A549 (cell line): Measurements from ENCODE around the gene SEC24B. TPM values are rescaled to one million over a fixed set of nuclear protein-coding genes. Genes with fewer than 3 reads are reported as not detected.
A peak's percentile ranks its signal among the peaks of the same experiment; 100 is the strongest.

Source experiments
- BCL3 ChIP-seq: fragments of >200 bp; sonication (Bioruptor Twin); formaldehyde crosslinking; IDR thresholded peaks from 3 replicates; pipeline ENCODE4 v1.6.1; 2016
- BHLHE40 ChIP-seq: IDR thresholded peaks from 2 replicates; pipeline ENCODE4 v1.6.1; 2012; ENCODE audit warnings: low read depth, low read length, inconsistent platforms
- CBX8 ChIP-seq: fragments of 200-600 bp; sonication (generic); IDR thresholded peaks from 2 replicates; pipeline ENCODE4 v1.6.1; 2016
- CEBPB ChIP-seq, 2 experiments: fragments of >200 bp in 1 of 2; sonication (Bioruptor Twin) in 1 of 2; formaldehyde crosslinking in 1 of 2; IDR thresholded peaks; 2 replicates each; pipeline ENCODE4 v1.6.1; 2012 to 2016
- CHD2 ChIP-seq: fragments of 150-350 bp; IDR thresholded peaks from 2 replicates; pipeline ENCODE4 v1.6.1; 2014; ENCODE audit warnings: low read length; ENCODE audit not compliant: partially characterized antibody
- CTCF ChIP-seq: fragments of >200 bp; sonication (Bioruptor Twin); formaldehyde crosslinking; IDR thresholded peaks from 3 replicates; pipeline ENCODE4 v1.5.1; 2016
- EHMT2 ChIP-seq: fragments of 200-600 bp; sonication (generic); IDR thresholded peaks from 2 replicates; pipeline ENCODE4 v1.6.1; 2016; ENCODE audit warnings: antibody characterized with exemption, low read depth, mild to moderate bottlenecking, moderate library complexity
- FOXS1 ChIP-seq: fragments of 250-450 bp; sonication (Bioruptor Pico); IDR thresholded peaks from 2 replicates; pipeline ENCODE4 v1.5.0; 2020; ENCODE audit warnings: mild to moderate bottlenecking, moderate library complexity
- GATA3 ChIP-seq: IDR thresholded peaks from 2 replicates; pipeline ENCODE4 v1.6.1; 2012; ENCODE audit warnings: borderline replicate concordance
- HDAC2 ChIP-seq: fragments of 200-600 bp; sonication (generic); IDR thresholded peaks from 2 replicates; pipeline ENCODE4 v1.6.1; 2016
- HES2 ChIP-seq: fragments of >200 bp; sonication (Bioruptor Twin); formaldehyde crosslinking; IDR thresholded peaks from 2 replicates; pipeline ENCODE4 v1.6.1; 2016
- HEYL ChIP-seq: fragments of 250-450 bp; sonication (Bioruptor Pico); IDR thresholded peaks from 2 replicates; pipeline ENCODE4 v1.8.0; 2021; ENCODE audit warnings: mild to moderate bottlenecking, moderate library complexity
- HMGXB4 ChIP-seq: fragments of 250-450 bp; sonication (Bioruptor Pico); IDR thresholded peaks from 2 replicates; pipeline ENCODE4 v1.5.0; 2021; ENCODE audit warnings: mild to moderate bottlenecking, moderate library complexity, borderline replicate concordance
- HOXA7 ChIP-seq: fragments of 250-450 bp; sonication (Bioruptor Pico); IDR thresholded peaks from 2 replicates; pipeline ENCODE4 v1.5.0; 2020; ENCODE audit warnings: mild to moderate bottlenecking, moderate library complexity
- HOXB13 ChIP-seq: fragments of 250-450 bp; sonication (Bioruptor Pico); IDR thresholded peaks from 2 replicates; pipeline ENCODE4 v1.5.0; 2020; ENCODE audit warnings: low read depth, mild to moderate bottlenecking, moderate library complexity
- KDM1A ChIP-seq: fragments of 200-600 bp; sonication (generic); IDR thresholded peaks from 2 replicates; pipeline ENCODE4 v1.6.1; 2016; ENCODE audit warnings: low read depth, mild to moderate bottlenecking
- KDM5A ChIP-seq: fragments of 200-600 bp; sonication (generic); IDR thresholded peaks from 2 replicates; pipeline ENCODE4 v1.6.1; 2016; ENCODE audit warnings: antibody characterized with exemption, mild to moderate bottlenecking
- MAX ChIP-seq: IDR thresholded peaks from 2 replicates; pipeline ENCODE4 v1.6.1; 2012
- POLR2A ChIP-seq: IDR thresholded peaks from 2 replicates; pipeline ENCODE4 v1.6.1; 2012; ENCODE audit warnings: mild to moderate bottlenecking, low read length
- RARB ChIP-seq: fragments of 250-450 bp; sonication (Bioruptor Pico); IDR thresholded peaks from 2 replicates; pipeline ENCODE4 v1.8.0; 2021; ENCODE audit warnings: mild to moderate bottlenecking, moderate library complexity
- RFX5 ChIP-seq: fragments of 450-650 bp; IDR thresholded peaks from 2 replicates; pipeline ENCODE4 v1.7.1; 2014; ENCODE audit warnings: antibody characterized with exemption, mild to moderate bottlenecking, moderate library complexity
- TFCP2L1 ChIP-seq: fragments of 250-450 bp; sonication (Bioruptor Pico); IDR thresholded peaks from 2 replicates; pipeline ENCODE4 v1.5.0; 2021; ENCODE audit warnings: mild to moderate bottlenecking
- TP53 ChIP-seq: fragments of 250-450 bp; sonication (Bioruptor Pico); IDR thresholded peaks from 2 replicates; pipeline ENCODE4 v1.5.0; 2021; ENCODE audit warnings: mild to moderate bottlenecking, moderate library complexity
- USF2 ChIP-seq: fragments of 450-650 bp; IDR thresholded peaks from 2 replicates; pipeline ENCODE4 v1.6.1; 2014; ENCODE audit warnings: antibody characterized with exemption
- ZC3H11A ChIP-seq: fragments of 450-650 bp; IDR thresholded peaks from 2 replicates; pipeline ENCODE4 v1.6.1; 2014; ENCODE audit warnings: antibody characterized with exemption, mild to moderate bottlenecking
- ZFP36 ChIP-seq: fragments of 450-650 bp; IDR thresholded peaks from 2 replicates; pipeline ENCODE4 v1.6.1; 2014; ENCODE audit warnings: borderline replicate concordance; ENCODE audit not compliant: partially characterized antibody
- ZSCAN20 ChIP-seq: fragments of 250-450 bp; sonication (Bioruptor Pico); IDR thresholded peaks from 2 replicates; pipeline ENCODE4 v1.8.0; 2022; ENCODE audit warnings: mild to moderate bottlenecking, moderate library complexity
- polyA plus RNA-seq, 4 experiments: library from polyadenylated mRNA; depleted of rRNA in 3 of 4; stranded (reverse); fragments of >200 nt; fragmentation: RNase III in 1 of 4; extraction: RNeasy Plus Mini Kit Qiagen cat#74134 plus additional on column Dnase treatment in 1 of 4; gene quantifications; 2 replicates in 3 of 4; 3 replicates in 1 of 4; pipeline ENCODE4 v1.2.3, GENCODE V29; 2011 to 2017

Gene SEC24B
- polyA plus RNA-seq, 2 of the 4 experiments (the other 2 are of a cell fraction): 13.8 to 40.0 TPM

GRCh38 chr4:109433205-109434006, at the start of gene SEC24B (continued):
- TF ChIP-seq BCL3 (0 out of 3 replicates have a peak, but pooled peaks have one; percentile 23), EHMT2 (no peak), GATA3 (no peak), RFX5 (no peak), TFCP2L1 (CRISPR knock-in tag) (no peak), RARB (CRISPR knock-in tag) (no peak), USF2 (no peak), HMGXB4 (CRISPR knock-in tag) (no peak), HES2 (no peak), HDAC2 (no peak), MAX (peak; percentile 68; the same call in 1 of the 2 replicates), POLR2A (peak; percentile 58), HOXA7 (CRISPR knock-in tag) (no peak), ZC3H11A (no peak), CBX8 (no peak), ZFP36 (no peak), FOXS1 (CRISPR knock-in tag) (no peak), HOXB13 (CRISPR knock-in tag) (no peak), HEYL (CRISPR knock-in tag) (no peak), KDM1A (no peak), CHD2 (no peak), KDM5A (no peak), ZSCAN20 (CRISPR knock-in tag) (no peak), CTCF (peak; percentile 81), TP53 (CRISPR knock-in tag) (no peak), CEBPB (IDR thresholded peaks at IDR 0.05) (no peak), BHLHE40 (no peak)
